Fibroblast of mammary gland (primary cell): ENCODE data around the gene COL23A1.

Experiments used
- DNase-seq: peaks from one replicate; pipeline ENCODE4 v3.0.0-alpha.2; 2010; ENCODE audit warnings: low read depth
- H3K4me3 ChIP-seq: 2 replicates; pipeline ENCODE4 v1.5.1; 2011; ENCODE audit warnings: low read depth, mild to moderate bottlenecking, low read length, moderate library complexity; ENCODE audit not compliant: control insufficient read depth
- CTCF ChIP-seq: conservative IDR thresholded peaks from 2 replicates; pipeline ENCODE4 v1.5.1; 2011; ENCODE audit warnings: low read depth, low read length, inconsistent platforms; ENCODE audit not compliant: control insufficient read depth, insufficient read depth

COL23A1 gene

GRCh38 chr5:178381206-178381605, 209.0 kb downstream of the COL23A1 start:
- TF ChIP-seq CTCF: no peak
- H3K4me3 ChIP-seq: no peak overlapping the region
- no peak for DNase-seq

DNA sequence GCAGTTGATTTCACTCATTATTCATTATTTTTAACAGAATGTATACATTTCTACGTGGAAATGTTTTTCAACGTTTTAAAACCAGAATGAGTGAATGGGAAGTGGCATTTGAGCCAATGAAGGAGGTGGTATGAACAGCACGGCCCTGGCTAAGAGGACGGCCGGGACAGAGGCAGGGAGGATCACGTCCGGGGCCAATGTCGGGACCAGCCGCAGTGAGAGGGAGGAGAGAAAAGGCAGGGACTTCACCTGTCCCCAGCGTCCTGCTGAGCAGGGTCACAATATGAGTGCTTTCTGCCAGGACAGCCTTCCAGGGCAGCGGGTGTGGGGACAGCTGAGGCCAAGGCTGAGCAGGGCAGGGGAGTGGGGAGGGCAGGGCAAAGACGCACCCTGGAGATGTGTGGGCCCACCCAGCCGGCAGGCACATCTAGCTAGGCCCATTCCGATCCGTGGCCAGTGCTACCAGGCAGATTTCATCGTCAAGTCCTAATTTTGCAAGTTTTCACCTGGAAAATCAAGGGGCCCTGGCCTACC, 209.6 kb downstream of the COL23A1 start:
- DNase-seq: no peak
- TF ChIP-seq CTCF: no peak

DNA sequence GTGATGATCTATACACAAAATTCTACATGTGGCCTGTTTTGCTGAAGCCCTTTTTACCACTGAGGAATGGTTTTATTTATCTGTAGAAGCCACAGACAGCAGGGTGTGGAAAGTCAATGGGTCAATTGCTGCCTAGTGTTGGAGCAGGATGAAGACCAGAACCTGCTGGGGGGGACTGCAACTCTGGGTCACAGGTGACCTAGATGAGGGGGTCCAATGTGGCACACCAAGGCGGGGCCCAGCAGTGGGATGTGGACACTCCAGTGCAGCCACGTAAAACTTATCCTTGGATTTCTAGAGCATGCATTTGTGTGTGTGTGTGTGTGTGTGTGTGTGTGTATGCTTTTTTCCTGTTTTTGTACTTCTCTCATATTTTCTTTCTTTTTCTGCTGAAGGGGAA, 210.1 kb downstream of the COL23A1 start:
- no peak for TF ChIP-seq CTCF
- no peak for DNase-seq
- no peak overlapping the region for H3K4me3 ChIP-seq

More for the DNA sequence above, 209.6 kb downstream of the COL23A1 start:
- H3K4me3 ChIP-seq: no peak overlapping the region

GRCh38 chr5:178378527-178379484, 211.4 kb downstream of the COL23A1 start:
- DNase-seq: no peak
- no peak for TF ChIP-seq CTCF
- no peak overlapping the region for H3K4me3 ChIP-seq

- DNase-seq: no peak
Measured at GRCh38 chr5:178377583-178378270, 212.5 kb downstream of the COL23A1 start.

More at GRCh38 chr5:178377583-178378270, 212.5 kb downstream of the COL23A1 start:
- H3K4me3 ChIP-seq: no peak overlapping the region
- no peak for TF ChIP-seq CTCF
